ENCODE data around the gene MEX3D.

DNA sequence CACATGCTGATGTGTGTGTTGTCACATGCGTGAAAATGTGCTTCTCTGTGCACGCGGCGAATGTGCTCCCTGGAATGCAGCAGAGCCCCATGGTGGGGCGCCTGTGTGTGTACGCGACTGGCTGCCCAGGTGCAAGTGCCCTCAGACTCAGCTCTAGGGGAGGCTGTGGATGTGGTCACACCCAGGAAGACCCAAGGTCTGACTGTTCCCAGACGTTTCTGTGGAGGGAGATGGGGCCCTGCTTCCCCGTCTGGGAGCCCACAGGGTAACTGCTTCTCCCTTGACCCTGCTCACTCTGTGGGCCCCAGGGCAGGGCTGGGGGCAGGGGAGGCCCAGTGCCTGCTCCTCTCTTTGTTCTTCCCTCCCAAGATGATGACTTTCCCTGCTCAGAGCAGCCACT is 45.0 kb upstream of the MEX3D start:
- TF ChIP-seq, protein P1, sequence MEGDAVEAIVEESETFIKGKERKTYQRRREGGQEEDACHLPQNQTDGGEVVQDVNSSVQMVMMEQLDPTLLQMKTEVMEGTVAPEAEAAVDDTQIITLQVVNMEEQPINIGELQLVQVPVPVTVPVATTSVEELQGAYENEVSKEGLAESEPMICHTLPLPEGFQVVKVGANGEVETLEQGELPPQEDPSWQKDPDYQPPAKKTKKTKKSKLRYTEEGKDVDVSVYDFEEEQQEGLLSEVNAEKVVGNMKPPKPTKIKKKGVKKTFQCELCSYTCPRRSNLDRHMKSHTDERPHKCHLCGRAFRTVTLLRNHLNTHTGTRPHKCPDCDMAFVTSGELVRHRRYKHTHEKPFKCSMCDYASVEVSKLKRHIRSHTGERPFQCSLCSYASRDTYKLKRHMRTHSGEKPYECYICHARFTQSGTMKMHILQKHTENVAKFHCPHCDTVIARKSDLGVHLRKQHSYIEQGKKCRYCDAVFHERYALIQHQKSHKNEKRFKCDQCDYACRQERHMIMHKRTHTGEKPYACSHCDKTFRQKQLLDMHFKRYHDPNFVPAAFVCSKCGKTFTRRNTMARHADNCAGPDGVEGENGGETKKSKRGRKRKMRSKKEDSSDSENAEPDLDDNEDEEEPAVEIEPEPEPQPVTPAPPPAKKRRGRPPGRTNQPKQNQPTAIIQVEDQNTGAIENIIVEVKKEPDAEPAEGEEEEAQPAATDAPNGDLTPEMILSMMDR (tag by site-specific recombination; IDR thresholded peaks at IDR 0.05): no peak
- TF ChIP-seq ZNF121 (tag by site-specific recombination; IDR thresholded peaks at IDR 0.05) (no peak), KLF9 (tag by site-specific recombination; IDR thresholded peaks at IDR 0.05; ENCODE audit: low read depth) (no peak), ZNF202 (tag by site-specific recombination; IDR thresholded peaks at IDR 0.05; ENCODE audit: borderline replicate concordance) (no peak), SETDB1 (IDR thresholded peaks at IDR 0.05; ENCODE audit: insufficient read length, low read length) (no peak), YY1 (tag by site-specific recombination; IDR thresholded peaks at IDR 0.05) (no peak), ZNF16 (tag by site-specific recombination; IDR thresholded peaks at IDR 0.05; ENCODE audit: low read depth) (no peak), ZNF37A (tag by site-specific recombination; IDR thresholded peaks at IDR 0.05) (no peak)
- TF ChIP-seq, protein P2, sequence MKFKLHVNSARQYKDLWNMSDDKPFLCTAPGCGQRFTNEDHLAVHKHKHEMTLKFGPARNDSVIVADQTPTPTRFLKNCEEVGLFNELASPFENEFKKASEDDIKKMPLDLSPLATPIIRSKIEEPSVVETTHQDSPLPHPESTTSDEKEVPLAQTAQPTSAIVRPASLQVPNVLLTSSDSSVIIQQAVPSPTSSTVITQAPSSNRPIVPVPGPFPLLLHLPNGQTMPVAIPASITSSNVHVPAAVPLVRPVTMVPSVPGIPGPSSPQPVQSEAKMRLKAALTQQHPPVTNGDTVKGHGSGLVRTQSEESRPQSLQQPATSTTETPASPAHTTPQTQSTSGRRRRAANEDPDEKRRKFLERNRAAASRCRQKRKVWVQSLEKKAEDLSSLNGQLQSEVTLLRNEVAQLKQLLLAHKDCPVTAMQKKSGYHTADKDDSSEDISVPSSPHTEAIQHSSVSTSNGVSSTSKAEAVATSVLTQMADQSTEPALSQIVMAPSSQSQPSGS (tag by site-specific recombination; IDR thresholded peaks at IDR 0.05; ENCODE audit: low read depth): no peak
- TF ChIP-seq, protein P3, sequence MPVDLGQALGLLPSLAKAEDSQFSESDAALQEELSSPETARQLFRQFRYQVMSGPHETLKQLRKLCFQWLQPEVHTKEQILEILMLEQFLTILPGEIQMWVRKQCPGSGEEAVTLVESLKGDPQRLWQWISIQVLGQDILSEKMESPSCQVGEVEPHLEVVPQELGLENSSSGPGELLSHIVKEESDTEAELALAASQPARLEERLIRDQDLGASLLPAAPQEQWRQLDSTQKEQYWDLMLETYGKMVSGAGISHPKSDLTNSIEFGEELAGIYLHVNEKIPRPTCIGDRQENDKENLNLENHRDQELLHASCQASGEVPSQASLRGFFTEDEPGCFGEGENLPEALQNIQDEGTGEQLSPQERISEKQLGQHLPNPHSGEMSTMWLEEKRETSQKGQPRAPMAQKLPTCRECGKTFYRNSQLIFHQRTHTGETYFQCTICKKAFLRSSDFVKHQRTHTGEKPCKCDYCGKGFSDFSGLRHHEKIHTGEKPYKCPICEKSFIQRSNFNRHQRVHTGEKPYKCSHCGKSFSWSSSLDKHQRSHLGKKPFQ (tag by site-specific recombination; IDR thresholded peaks at IDR 0.05): no peak
- TF ChIP-seq, protein P4, sequence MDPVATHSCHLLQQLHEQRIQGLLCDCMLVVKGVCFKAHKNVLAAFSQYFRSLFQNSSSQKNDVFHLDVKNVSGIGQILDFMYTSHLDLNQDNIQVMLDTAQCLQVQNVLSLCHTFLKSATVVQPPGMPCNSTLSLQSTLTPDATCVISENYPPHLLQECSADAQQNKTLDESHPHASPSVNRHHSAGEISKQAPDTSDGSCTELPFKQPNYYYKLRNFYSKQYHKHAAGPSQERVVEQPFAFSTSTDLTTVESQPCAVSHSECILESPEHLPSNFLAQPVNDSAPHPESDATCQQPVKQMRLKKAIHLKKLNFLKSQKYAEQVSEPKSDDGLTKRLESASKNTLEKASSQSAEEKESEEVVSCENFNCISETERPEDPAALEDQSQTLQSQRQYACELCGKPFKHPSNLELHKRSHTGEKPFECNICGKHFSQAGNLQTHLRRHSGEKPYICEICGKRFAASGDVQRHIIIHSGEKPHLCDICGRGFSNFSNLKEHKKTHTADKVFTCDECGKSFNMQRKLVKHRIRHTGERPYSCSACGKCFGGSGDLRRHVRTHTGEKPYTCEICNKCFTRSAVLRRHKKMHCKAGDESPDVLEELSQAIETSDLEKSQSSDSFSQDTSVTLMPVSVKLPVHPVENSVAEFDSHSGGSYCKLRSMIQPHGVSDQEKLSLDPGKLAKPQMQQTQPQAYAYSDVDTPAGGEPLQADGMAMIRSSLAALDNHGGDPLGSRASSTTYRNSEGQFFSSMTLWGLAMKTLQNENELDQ (tag by site-specific recombination; IDR thresholded peaks at IDR 0.05; ENCODE audit: low read depth): no peak
- TF ChIP-seq, protein P5, sequence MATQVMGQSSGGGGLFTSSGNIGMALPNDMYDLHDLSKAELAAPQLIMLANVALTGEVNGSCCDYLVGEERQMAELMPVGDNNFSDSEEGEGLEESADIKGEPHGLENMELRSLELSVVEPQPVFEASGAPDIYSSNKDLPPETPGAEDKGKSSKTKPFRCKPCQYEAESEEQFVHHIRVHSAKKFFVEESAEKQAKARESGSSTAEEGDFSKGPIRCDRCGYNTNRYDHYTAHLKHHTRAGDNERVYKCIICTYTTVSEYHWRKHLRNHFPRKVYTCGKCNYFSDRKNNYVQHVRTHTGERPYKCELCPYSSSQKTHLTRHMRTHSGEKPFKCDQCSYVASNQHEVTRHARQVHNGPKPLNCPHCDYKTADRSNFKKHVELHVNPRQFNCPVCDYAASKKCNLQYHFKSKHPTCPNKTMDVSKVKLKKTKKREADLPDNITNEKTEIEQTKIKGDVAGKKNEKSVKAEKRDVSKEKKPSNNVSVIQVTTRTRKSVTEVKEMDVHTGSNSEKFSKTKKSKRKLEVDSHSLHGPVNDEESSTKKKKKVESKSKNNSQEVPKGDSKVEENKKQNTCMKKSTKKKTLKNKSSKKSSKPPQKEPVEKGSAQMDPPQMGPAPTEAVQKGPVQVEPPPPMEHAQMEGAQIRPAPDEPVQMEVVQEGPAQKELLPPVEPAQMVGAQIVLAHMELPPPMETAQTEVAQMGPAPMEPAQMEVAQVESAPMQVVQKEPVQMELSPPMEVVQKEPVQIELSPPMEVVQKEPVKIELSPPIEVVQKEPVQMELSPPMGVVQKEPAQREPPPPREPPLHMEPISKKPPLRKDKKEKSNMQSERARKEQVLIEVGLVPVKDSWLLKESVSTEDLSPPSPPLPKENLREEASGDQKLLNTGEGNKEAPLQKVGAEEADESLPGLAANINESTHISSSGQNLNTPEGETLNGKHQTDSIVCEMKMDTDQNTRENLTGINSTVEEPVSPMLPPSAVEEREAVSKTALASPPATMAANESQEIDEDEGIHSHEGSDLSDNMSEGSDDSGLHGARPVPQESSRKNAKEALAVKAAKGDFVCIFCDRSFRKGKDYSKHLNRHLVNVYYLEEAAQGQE (tag by site-specific recombination; IDR thresholded peaks at IDR 0.05): no peak
- TF ChIP-seq, protein P6, sequence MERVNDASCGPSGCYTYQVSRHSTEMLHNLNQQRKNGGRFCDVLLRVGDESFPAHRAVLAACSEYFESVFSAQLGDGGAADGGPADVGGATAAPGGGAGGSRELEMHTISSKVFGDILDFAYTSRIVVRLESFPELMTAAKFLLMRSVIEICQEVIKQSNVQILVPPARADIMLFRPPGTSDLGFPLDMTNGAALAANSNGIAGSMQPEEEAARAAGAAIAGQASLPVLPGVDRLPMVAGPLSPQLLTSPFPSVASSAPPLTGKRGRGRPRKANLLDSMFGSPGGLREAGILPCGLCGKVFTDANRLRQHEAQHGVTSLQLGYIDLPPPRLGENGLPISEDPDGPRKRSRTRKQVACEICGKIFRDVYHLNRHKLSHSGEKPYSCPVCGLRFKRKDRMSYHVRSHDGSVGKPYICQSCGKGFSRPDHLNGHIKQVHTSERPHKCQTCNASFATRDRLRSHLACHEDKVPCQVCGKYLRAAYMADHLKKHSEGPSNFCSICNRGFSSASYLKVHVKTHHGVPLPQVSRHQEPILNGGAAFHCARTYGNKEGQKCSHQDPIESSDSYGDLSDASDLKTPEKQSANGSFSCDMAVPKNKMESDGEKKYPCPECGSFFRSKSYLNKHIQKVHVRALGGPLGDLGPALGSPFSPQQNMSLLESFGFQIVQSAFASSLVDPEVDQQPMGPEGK (tag by site-specific recombination; IDR thresholded peaks at IDR 0.05): no peak
- TF ChIP-seq, protein P7, sequence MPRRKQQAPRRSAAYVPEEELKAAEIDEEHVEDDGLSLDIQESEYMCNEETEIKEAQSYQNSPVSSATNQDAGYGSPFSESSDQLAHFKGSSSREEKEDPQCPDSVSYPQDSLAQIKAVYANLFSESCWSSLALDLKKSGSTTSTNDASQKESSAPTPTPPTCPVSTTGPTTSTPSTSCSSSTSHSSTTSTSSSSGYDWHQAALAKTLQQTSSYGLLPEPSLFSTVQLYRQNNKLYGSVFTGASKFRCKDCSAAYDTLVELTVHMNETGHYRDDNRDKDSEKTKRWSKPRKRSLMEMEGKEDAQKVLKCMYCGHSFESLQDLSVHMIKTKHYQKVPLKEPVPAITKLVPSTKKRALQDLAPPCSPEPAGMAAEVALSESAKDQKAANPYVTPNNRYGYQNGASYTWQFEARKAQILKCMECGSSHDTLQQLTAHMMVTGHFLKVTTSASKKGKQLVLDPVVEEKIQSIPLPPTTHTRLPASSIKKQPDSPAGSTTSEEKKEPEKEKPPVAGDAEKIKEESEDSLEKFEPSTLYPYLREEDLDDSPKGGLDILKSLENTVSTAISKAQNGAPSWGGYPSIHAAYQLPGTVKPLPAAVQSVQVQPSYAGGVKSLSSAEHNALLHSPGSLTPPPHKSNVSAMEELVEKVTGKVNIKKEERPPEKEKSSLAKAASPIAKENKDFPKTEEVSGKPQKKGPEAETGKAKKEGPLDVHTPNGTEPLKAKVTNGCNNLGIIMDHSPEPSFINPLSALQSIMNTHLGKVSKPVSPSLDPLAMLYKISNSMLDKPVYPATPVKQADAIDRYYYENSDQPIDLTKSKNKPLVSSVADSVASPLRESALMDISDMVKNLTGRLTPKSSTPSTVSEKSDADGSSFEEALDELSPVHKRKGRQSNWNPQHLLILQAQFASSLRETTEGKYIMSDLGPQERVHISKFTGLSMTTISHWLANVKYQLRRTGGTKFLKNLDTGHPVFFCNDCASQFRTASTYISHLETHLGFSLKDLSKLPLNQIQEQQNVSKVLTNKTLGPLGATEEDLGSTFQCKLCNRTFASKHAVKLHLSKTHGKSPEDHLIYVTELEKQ (tag by site-specific recombination; IDR thresholded peaks at IDR 0.05; ENCODE audit: borderline replicate concordance): no peak
